SK-N-SH treated with all-trans-retinoic acid at 6 μM for 48 hours (cell line): ENCODE results near the gene ACLY.

Source experiments
- ATAC-seq: fragments of 200-7000 bp; cut with Tn5 transposase; 3 replicates; pipeline ENCODE4 v1.9.1; 2020; ENCODE audit warnings: mild to moderate bottlenecking, moderate library complexity
- BACH2 ChIP-seq: fragments of 250-450 bp; sonication (Bioruptor Pico); IDR thresholded peaks from 2 replicates; pipeline ENCODE4 v1.9.0; 2021; ENCODE audit warnings: mild to moderate bottlenecking, borderline replicate concordance
- CREB5 ChIP-seq: fragments of 250-450 bp; sonication (Bioruptor Pico); IDR thresholded peaks from 2 replicates; pipeline ENCODE4 v1.5.1; 2020; ENCODE audit warnings: low read depth, mild to moderate bottlenecking, moderate library complexity
- CSDC2 ChIP-seq: fragments of 250-450 bp; sonication (Bioruptor Pico); IDR thresholded peaks from 2 replicates; pipeline ENCODE4 v1.5.0; 2020; ENCODE audit warnings: mild to moderate bottlenecking, moderate library complexity
- ESRRG ChIP-seq: fragments of 250-450 bp; sonication (Bioruptor Pico); IDR thresholded peaks from 2 replicates; pipeline ENCODE4 v1.6.1; 2021; ENCODE audit warnings: mild to moderate bottlenecking
- GLIS3 ChIP-seq: fragments of 250-450 bp; sonication (Bioruptor Pico); IDR thresholded peaks from 2 replicates; pipeline ENCODE4 v1.5.0; 2020; ENCODE audit warnings: mild to moderate bottlenecking, moderate library complexity
- ISL1 ChIP-seq: fragments of 250-450 bp; sonication (Bioruptor Pico); IDR thresholded peaks from 2 replicates; pipeline ENCODE4 v2.1.2; 2022; ENCODE audit warnings: mild to moderate bottlenecking, moderate library complexity
- PATZ1 ChIP-seq: fragments of 250-450 bp; sonication (Bioruptor Pico); IDR thresholded peaks from 2 replicates; pipeline ENCODE4 v1.8.0; 2020; ENCODE audit warnings: mild to moderate bottlenecking, moderate library complexity, borderline replicate concordance
- POU6F1 ChIP-seq: fragments of 250-450 bp; sonication (Bioruptor Pico); IDR thresholded peaks from 2 replicates; pipeline ENCODE4 v1.8.0; 2021; ENCODE audit warnings: low read depth, mild to moderate bottlenecking, moderate library complexity, borderline replicate concordance
- PPARA ChIP-seq: fragments of 250-450 bp; sonication (Bioruptor Pico); IDR thresholded peaks from 2 replicates; pipeline ENCODE4 v1.5.0; 2020; ENCODE audit warnings: mild to moderate bottlenecking, borderline replicate concordance
- TCF4 ChIP-seq: fragments of 250-450 bp; sonication (Bioruptor Pico); IDR thresholded peaks from 2 replicates; pipeline ENCODE4 v1.8.0; 2021; ENCODE audit warnings: mild to moderate bottlenecking, moderate library complexity, borderline replicate concordance
- ZC3H10 ChIP-seq: fragments of 250-450 bp; sonication (Bioruptor Pico); IDR thresholded peaks from 2 replicates; pipeline ENCODE4 v1.5.1; 2021; ENCODE audit warnings: mild to moderate bottlenecking, moderate library complexity
- ZFP3 ChIP-seq: fragments of 250-450 bp; sonication (Bioruptor Pico); IDR thresholded peaks from 2 replicates; pipeline ENCODE4 v1.5.0; 2020; ENCODE audit warnings: mild to moderate bottlenecking, moderate library complexity
- ZNF565 ChIP-seq: fragments of 450-650 bp; formaldehyde crosslinking; conservative IDR thresholded peaks from 2 replicates; pipeline ENCODE4 v1.5.0; 2020; ENCODE audit warnings: low read depth, mild to moderate bottlenecking, moderate library complexity
- ZNF70 ChIP-seq: fragments of 450-650 bp; formaldehyde crosslinking; IDR thresholded peaks from 2 replicates; pipeline ENCODE4 v1.5.0; 2020; ENCODE audit warnings: mild to moderate bottlenecking, moderate library complexity
- ZNF8 ChIP-seq: fragments of 450-650 bp; formaldehyde crosslinking; IDR thresholded peaks from 2 replicates; pipeline ENCODE4 v1.5.0; 2020; ENCODE audit warnings: mild to moderate bottlenecking, moderate library complexity
- TF ChIP-seq, protein P1 (sequence below): fragments of 250-450 bp; sonication (Bioruptor Pico); IDR thresholded peaks from 2 replicates; pipeline ENCODE4 v1.5.0; 2020; ENCODE audit warnings: mild to moderate bottlenecking, moderate library complexity
- TF ChIP-seq, protein P2 (sequence below): fragments of 250-450 bp; sonication (Bioruptor Pico); IDR thresholded peaks from 2 replicates; pipeline ENCODE4 v1.5.1; 2021; ENCODE audit warnings: mild to moderate bottlenecking, moderate library complexity

Gene ACLY

GRCh38 chr17:41959336-41960095 is 40.8 kb upstream of the ACLY start (continued):
- TF ChIP-seq PATZ1 (CRISPR knock-in tag): no peak
- TF ChIP-seq, protein P1, sequence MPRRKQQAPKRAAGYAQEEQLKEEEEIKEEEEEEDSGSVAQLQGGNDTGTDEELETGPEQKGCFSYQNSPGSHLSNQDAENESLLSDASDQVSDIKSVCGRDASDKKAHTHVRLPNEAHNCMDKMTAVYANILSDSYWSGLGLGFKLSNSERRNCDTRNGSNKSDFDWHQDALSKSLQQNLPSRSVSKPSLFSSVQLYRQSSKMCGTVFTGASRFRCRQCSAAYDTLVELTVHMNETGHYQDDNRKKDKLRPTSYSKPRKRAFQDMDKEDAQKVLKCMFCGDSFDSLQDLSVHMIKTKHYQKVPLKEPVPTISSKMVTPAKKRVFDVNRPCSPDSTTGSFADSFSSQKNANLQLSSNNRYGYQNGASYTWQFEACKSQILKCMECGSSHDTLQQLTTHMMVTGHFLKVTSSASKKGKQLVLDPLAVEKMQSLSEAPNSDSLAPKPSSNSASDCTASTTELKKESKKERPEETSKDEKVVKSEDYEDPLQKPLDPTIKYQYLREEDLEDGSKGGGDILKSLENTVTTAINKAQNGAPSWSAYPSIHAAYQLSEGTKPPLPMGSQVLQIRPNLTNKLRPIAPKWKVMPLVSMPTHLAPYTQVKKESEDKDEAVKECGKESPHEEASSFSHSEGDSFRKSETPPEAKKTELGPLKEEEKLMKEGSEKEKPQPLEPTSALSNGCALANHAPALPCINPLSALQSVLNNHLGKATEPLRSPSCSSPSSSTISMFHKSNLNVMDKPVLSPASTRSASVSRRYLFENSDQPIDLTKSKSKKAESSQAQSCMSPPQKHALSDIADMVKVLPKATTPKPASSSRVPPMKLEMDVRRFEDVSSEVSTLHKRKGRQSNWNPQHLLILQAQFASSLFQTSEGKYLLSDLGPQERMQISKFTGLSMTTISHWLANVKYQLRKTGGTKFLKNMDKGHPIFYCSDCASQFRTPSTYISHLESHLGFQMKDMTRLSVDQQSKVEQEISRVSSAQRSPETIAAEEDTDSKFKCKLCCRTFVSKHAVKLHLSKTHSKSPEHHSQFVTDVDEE: no peak
- TF ChIP-seq PPARA: no peak
- TF ChIP-seq ISL1: no peak
- no peak for TF ChIP-seq TCF4 (CRISPR knock-in tag)
- no peak for TF ChIP-seq ZNF8 (CRISPR knock-in tag)
- TF ChIP-seq, all 23 proteins: peak for 0

DNA sequence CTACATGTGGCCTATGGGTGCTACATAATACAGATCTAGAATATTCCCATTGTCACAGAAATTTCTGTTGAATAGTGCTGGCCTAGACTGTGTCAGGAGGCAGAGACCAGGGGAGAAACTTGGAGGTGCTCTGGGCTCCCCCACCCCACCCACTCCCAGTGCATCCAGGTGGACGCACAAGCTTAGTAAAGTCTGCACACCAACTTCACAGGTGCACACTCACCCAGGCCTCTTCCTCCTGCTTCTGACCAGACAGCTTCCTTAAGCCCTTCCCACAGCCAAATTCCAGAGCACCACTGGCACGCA is 40.2 kb upstream of the ACLY start:
- TF ChIP-seq ZFP3 (CRISPR knock-in tag) (no peak), BACH2 (no peak), CSDC2 (no peak), ZC3H10 (CRISPR knock-in tag) (no peak), ZNF70 (no peak), TCF4 (CRISPR knock-in tag) (no peak), PPARA (no peak), ESRRG (no peak), POU6F1 (CRISPR knock-in tag) (no peak), GLIS3 (CRISPR knock-in tag) (no peak), CREB5 (CRISPR knock-in tag) (no peak), ZNF565 (no peak)
- TF ChIP-seq, protein P2, sequence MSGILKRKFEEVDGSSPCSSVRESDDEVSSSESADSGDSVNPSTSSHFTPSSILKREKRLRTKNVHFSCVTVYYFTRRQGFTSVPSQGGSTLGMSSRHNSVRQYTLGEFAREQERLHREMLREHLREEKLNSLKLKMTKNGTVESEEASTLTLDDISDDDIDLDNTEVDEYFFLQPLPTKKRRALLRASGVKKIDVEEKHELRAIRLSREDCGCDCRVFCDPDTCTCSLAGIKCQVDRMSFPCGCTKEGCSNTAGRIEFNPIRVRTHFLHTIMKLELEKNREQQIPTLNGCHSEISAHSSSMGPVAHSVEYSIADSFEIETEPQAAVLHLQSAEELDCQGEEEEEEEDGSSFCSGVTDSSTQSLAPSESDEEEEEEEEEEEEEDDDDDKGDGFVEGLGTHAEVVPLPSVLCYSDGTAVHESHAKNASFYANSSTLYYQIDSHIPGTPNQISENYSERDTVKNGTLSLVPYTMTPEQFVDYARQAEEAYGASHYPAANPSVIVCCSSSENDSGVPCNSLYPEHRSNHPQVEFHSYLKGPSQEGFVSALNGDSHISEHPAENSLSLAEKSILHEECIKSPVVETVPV (CRISPR knock-in tag): no peak
- TF ChIP-seq, protein P1: no peak
- no peak for ATAC-seq

- no peak for ATAC-seq
- no peak for TF ChIP-seq ZNF565
Observed at GRCh38 chr17:41957869-41958439, 39.2 kb upstream of the ACLY start.
